DMS153 treated with DMSO at 0.1 percent for 48 hours (cell line): ENCODE data around the gene LEF1.

ENCODE experiments used
- DNase-seq: peaks from one replicate; lab custom pipeline; 2025; ENCODE audit not compliant: unreplicated experiment; lab: John Stamatoyannopoulos, UW

Gene LEF1

DNA sequence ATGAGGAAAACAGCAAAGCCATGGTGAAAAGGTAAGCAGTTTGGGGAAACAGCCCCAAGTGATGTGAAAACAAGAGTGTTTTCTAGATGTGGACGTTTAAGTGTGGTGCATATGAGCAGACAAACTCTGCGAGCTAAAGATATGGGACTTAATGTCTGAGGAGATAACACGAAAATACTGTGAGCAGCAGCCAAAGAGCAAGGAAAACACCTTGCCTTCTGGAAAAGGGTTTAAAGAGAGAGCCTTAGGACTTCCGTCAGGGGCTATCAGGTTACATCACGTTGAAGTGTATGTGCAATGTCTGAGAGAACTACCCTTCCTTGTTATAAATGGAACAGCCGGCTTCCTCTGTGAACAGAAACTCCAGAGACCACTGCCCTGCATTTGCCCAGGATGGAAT is 54.2 kb downstream of the LEF1 start:
- peak; percentile 33 for DNase-seq

DNA sequence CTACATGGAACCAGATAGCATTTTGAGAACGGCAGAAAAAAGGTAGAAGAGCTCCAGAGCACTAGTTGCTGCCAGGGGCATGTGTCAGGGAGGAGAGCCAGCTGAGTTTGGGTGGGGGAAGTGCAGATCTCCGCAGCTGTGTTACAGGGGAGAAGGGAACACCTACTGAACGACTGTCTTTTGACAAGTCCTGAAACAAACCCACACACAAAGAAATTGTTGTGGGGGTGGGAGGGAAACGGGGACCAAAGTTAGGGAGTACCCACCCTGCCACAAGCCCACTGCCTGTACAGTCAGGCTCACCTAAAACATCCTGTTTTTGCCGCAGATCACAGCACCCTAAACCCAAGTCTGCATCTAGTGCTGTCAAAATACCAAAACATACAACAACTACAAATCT is 55.5 kb downstream of the LEF1 start:
- no peak for DNase-seq

DNA sequence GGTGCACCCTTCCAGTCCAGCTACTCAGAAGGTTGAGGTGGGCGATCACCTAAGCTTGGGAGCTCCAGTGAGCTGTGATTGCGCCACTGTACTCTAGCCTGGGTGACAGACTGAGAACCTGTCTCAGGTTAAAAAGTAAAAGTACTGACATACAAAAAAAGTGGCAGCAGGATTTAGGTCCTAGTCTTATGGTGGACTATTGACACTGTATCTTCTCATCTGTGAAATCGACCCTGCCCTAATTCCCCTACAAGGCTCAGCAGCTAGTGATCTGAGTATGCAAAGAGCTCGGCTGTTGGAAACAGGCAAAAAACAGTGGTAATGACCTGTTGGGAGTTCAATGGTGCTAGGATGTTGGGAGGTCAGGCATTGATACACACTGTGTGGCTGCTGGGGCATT is 57.0 kb downstream of the LEF1 start:
- DNase-seq = no peak

DNA sequence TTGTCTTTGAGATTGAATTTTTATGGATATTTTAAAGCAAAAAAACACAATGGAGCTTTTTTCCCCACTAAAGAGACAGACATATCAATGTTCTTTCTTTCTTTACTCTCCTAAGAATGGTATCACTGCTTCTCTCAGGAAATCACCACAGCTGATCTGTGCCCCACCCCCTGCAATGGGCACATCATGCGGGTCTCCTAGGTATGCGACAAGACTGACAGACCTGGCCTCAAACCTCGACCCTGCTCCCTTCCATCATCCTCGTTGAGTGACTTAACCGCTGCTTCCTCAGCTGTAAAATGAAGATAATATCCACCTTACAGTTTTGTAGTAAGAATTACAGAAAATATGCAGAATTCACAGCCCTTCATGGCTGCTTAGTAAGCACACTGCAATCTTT is 58.3 kb downstream of the LEF1 start:
- DNase-seq = no peak

DNA sequence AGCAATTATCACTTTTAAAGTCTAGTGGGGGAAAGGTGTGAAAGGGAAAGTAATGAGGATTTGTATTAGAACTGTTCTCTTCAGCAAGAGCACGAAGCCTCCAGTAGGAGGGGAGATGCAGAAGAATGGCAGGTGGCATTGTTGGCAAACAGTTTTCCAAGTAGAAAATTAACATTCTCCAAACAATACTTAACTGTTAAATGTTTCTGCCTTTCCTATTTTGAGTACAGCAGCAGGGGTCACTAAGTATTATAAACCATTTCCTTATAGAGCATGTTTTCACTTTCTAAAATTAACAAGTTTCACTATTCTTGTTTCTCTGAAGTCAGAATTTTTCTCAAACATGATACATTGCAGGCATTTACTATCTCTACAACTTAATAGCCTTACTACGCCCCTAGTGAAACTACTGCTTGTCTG is 58.7 kb downstream of the LEF1 start:
- DNase-seq = no peak

DNA sequence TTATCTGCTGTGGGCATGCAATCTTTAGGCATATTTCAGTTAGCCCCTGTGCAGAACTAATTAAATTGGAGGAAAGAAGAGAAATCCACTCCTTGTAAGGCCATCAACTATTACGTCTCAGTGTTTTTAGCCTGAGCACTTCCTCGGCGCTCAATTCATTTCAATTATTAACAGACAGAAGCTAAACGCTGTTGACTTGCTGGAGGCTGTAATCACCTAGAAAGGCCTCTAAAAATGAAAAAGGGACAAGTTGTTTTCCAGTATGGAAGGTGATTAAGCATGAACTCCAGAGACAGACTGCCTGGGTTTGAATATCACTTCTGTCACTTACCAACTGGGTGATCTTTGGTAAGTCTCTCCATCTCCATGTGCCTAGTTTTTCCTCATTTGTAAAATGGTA is 59.6 kb downstream of the LEF1 start:
- no peak for DNase-seq

DNA sequence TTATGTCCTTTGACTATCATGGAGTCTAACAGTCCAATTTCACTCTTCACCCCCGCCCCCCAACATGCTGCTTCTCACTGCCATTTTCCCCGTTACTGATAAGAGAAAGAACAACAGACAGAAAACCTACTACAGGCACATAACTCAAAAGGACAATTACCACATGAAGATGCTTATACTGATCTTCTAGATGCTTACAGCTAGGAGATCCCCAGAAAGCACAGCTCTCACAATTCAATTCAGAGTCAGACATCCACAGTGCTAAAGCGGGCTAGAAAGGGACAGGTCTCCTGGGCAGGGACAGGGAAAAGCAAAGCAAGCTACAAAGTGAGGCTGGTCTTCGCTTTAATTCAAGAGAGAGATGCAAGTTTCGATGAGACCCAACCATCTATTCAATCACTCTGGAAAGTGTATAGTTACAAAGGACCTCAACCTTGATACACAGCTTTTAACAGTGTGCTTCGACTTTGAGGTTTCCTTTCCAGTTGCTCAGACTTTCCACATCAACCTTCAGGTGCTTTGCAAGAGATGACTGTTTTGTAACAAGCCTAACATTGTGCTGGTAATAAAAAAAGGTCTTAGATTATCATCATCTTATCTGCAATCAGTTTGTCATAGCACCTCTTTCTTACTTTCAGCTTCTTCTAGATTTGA is 60.9 kb downstream of the LEF1 start:
- DNase-seq = no peak

DNA sequence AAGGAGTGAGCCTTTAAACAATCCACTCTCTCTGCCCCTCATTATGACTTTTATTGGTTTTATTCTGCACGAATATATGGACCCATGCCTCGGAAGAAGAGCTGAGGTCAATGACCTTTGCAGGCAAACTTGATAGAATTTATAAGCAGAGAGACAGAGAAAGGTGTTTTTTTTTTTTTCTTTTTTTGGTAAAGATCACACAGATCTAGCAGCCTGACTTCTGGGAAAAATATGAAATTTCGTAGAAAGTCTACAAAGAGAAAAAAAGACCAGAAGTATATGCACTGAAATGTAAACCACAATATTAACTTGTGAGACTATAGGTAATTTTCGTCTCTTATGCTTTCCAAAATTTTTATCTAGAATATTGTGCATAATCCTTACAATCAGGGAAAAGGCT is 61.6 kb downstream of the LEF1 start:
- no peak for DNase-seq

DNA sequence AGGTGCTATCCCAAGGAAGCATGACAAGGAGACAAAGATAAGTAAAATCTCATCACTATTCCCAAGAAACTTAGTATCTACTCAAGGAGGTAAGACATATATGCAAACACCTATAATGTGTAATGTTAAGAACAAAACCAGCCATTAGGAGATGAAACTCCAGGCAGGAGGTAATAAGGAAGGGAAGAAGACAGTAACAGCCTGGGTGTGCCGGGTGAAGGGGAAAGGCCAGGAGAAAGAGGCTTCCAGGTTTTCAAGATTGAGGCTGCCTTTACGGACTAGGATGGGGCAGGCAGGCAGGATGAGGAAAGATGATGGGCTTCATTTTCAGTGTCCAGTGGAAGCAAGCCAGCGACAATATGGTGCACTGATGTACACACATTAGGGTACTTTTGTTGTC is 62.5 kb downstream of the LEF1 start:
- no peak for DNase-seq

DNA sequence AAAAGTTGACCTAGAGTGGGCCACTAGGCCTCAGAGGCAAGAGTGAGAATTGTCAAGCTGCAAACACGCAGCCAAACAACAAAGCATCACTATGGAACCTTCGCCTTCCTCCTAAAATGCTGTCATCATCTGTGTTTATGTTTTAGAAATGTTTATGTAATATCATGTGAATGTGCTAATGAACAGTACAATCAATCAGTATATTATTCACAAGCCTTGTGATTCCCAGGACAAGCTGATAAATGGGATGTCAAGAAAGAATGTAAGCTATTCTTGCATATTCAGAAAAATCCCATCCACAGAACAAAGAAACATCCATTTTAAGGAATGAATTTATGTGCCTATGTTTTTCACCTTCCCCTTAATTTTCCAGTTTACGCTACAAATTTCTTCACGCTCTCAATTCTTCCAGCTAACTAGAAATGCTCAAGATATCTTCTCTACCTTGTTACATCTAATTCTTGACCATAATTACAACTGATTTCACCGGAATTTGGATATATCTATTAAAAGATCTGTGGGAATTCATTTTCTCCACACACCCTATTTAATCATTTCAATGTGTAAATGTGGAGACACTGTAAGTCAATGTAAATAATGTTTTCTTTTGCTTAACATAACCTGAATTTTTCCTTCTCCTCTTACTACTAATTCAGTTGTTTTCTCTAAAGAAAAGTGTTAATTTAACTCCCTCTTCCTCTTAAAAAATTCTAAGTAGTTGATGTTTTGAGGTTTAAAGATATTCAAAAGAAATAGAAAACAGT is 65.5 kb downstream of the LEF1 start:
- no peak for DNase-seq

DNA sequence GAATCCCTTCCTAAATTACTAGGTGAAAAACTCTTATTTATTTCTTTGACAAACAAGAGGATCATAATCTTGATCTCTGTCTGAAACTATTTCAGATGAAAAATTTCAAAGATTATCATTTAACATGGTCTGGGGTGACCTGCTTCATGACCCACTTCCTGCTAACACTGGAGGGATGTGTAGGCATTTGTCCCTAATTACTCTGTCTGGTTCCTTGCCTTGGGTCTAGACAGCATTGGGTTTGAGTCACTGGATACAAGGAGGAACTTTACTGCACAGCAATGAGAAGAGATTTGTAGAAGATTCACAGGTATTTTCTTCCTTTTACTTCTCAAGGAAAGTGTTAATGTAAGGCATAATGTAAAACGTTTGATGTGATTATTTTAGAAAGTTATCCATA is 67.9 kb downstream of the LEF1 start:
- DNase-seq = no peak

DNA sequence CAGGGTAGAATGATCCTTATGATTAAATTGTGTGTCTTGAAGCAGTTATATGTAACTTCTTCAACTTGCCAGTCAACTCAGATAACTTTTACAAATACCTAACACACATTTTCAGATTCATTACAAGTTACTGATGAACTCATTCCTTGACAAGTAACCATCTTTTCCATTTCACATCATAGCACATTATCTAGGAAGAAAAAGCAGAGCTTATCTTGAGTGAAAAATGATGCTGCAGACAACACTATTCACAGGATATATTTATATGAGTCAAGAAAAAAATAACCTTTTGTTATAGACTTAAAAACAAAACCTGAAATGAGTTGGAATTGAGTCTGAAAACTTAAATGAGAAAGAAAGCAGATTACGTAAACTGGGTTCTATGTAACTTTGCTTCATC is 68.9 kb downstream of the LEF1 start:
- no peak for DNase-seq

DNA sequence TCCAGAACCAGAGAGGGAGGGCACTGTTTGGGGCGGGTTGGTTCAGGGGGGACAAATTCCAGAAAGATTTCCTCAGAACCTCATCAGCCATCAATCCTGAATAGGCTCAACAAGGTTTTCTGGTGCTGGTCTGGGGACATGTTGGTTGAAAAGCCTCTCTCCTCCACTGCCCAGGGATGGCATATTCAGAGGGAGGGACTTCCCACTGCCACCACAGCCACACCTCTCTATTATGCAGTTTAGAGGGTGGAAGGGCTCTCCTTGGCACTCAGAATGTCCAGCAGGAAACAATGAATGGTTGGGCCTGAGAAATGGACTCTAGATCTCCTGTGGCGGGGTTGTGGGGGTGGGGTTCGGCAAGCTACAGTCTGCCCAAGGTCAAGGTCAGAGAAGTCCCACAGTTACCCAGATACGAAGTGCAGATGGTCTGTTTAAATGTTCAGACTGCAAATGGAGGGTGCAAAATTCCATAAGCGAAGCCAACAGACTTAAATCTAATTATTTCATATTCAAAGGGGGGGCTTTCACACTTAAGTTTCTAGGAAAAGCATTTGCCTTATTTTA is 70.7 kb downstream of the LEF1 start:
- no peak for DNase-seq

DNA sequence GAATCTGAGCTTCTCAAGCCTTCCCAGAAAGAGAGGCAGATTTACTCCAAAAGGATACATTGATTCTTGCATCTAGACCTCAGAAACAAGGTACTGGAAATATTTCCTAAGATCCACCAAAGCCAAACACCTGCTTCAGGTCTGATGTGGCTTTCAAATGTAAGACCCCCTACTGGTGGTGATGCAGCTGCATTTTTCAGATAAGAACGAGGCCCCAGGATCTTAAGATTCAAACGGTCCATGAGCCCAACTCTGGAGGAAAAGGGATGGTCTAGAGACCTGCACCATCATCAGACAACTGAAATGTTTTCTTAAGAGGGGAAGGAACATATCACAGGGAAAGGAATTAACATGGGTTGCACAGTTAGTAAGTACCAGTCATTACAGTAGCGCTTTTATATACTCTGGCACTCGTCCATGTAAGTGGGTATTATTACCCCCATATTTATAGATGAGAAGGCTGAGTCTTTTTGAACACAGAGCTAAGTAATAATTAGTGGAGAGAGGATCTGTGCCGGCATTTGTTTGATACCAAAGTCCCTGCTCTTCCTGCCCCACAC is 73.7 kb downstream of the LEF1 start:
- DNase-seq = no peak

DNA sequence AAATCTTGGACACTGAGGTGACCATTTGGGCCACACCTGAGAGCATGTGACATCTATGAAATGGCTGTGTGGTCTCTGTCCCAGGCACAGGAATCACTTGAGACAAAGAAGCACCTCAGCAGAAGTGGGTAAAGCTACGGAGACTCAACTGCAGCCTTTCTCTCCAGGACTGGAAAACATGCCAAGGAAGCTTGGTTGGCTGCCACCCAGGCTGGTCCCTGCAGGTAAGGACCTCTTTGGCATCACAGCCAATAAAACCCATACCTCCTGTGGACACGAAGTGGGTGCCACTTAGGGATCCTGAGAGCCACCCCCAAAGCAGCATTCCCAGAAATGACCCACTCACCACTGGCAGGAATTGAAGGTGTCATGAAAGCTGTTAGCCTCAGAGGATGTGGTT is 74.6 kb downstream of the LEF1 start:
- DNase-seq = no peak

DNA sequence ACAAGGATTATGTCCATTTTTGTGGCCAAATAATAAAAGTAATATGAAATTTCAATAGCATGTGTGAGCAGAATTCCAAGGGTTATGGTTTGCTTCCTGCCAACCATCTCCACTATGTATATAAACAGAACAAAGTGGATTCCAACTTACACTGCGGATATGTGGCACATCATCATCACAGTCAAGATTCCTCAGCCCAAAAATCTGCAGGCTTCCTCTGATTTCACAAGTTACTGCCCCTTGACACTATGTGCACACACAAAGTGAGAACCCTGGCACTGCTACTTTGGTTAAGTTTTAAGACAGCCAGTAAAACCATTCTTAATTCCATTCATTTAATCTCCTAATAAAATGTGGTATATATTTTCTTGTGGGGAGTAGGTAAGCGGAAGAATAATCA is 76.4 kb downstream of the LEF1 start:
- no peak for DNase-seq

DNA sequence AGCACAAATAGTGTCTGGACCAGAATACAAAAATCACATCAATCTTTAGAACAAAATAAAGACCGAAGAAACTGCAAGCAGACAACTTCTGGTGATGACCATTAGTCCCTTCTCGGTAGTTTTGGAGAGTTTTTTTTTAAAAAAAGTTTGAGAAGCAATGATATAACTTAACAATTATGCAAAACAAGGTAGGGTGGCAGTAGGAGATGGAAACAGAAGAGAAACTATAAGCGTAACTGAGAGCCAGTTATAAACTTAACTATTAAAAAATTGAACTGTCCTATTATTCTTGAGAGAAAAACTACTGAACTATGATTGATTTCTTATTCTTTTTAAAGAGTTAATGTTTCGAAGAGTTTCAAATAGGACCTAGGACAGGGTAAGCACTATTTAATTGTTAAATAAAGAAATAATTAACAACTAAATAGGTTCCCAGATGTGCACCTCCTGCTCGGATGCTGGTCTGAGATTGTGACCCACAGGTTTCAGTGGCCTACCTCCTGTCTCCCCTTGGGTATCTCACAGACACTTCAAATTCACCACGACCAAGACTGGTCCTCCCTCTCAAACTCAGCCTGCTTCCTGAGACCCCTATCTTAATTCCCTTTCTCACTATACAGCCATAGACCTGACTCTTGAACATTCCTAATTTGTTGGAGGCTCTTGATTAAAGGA is 81.3 kb downstream of the LEF1 start:
- DNase-seq = no peak

DNA sequence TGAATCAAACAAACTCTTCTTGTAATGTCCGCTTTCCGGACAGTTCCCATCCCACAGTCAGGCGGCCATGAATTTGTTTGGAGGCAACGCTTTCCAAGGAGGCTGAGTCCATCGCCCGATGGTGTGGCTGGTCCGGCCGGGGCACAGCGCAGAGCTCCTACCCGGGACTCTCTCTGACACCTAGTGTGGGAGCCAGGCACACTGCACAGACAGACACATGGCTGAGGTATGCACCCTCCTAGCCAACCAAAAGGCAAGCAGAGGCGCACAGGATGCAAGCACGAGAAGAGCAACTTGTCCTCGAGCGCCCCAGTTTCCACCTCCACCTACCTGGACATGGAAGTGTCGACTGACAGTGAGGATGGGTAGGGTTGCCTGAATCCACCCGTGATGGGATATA is 87.5 kb downstream of the LEF1 start:
- DNase-seq = no peak

DNA sequence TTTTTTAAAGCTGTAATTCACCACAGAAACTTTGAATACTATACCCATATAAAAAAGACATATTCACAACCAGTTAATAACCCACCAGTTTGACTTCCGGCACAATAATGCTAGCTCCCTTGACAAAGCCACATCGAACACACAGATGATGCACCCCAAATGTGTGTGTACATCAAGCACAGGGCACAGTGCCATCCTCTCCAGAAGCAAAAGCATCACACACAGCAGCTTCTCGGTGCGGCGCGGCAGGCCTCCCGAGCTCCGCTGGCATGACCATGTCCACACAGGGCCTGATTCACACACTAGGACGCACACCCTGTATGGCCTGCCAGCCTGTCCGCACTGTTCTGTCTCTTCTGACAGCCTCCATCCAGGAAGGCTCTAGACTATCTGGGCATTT is 88.0 kb downstream of the LEF1 start:
- DNase-seq = no peak

DNA sequence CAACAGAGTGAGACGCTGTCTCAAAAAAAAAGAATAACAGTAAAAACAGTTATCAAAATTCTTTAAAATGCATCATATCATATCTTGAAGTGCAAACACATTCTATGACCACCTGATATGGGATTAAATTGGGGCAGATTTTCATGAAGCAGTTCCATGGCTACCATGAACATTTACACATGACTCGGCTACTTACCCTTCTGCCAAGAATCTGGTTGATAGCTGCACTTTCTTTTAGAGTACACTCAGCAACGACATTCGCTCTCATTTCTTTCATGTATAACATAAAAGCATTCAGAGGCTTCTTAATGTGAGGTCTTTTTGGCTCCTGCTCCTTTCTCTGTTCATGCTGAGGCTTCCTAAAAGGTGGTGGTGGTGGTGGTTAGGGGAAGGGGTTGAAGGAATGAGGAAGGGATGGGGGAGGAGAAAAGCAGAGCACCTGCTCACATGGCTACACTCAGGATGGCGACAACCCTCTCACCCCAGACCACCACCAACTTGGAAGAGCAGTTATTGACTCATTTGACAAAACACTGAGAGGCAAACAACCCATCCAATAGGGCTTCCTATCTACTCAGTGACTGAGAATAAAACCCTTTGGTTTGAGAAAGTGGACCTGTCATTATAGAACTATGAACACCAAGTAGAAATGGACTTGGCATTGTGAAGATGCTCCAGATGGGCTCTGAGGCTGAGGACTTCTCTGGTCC is 90.6 kb downstream of the LEF1 start:
- no peak for DNase-seq

DNA sequence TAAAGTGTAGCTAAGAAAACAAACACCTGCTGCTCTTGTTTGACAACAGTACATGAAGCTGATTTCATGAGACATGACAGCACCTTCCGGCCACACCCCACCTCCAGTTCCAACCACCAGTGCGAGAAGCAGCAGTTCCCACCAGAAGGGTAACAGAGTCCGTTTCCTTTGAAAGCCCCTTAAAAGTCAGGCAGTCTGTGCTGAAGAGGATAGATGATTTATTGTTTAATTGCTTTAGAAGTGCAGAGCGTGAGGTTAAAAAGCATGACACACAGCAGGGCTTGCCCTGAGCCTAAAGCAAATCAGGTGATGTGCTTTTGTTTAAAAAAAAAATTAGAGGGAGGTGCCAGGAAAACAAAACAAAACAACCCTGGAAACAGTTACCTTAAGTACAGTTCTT is 96.4 kb downstream of the LEF1 start:
- peak; percentile 55 for DNase-seq
